Activated gamma-delta T cell (primary cell): Measurements from ENCODE around the gene KCNH6.

Experiments
- DNase-seq: peaks from one replicate; lab custom pipeline; 2025; lab: John Stamatoyannopoulos, UW

Gene KCNH6

GRCh38 chr17:63550817-63551639 lies 27.9 kb downstream of the KCNH6 start:
- DNase-seq: no peak

DNA sequence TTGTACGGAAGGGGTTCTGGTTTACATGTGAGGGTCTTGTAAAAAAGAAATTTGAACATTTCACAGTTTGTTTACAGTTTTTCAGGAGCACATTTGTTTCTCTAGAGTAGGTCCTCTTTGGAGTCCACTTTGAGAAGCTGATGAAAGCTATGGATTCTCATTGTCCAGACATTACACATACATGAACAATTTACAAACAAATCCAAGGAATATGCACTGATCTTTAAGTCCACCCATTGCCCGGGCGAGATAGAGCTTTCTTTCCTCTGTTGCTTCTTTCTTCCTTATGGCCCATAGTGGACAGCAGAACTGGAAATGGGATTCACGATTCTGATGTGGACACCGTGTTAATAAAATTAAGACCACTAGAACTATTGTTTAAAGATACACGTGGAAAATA lies 29.1 kb downstream of the KCNH6 start:
- no peak for DNase-seq

GRCh38 chr17:63555500-63556156 lies 32.5 kb downstream of the KCNH6 start:
- no peak for DNase-seq

DNA sequence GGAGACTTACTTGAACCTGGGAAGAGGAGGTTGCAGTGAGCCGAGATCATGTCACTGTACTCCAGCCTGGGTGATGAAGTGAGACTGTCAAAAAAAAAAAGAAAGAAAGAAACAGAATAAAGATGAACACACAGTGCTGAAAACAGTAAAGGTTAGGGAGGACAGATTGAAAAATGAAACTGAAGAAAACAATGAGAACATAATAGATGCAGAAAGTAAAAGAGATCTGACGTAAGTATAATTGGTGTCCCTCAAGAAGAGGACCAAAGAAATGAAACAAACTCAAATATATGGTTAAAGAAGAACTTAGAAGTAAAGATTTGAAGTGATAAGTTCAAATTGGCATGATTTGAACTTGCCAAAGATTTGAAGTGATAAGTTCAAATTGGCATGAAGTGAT lies 34.3 kb downstream of the KCNH6 start:
- no peak for DNase-seq

DNA sequence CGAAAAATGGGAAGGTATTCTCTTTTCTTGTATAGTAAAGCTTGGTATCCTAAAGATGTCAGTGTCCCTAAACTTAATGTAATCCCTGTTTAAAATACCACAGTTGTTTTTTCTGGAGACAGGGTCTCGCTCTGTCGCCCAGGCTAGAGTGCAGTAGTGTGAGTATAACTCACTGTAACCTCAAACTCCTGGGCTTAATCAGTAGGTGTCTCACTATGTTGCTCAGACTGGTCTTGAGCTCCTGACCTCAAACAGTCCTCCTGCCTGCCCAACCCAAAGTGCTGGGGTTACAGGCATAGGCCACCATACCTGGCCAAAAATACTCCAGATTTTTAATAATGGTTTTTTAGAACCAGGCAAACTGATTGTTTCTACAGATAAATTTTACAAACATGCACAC lies 35.3 kb downstream of the KCNH6 start:
- no peak for DNase-seq

DNA sequence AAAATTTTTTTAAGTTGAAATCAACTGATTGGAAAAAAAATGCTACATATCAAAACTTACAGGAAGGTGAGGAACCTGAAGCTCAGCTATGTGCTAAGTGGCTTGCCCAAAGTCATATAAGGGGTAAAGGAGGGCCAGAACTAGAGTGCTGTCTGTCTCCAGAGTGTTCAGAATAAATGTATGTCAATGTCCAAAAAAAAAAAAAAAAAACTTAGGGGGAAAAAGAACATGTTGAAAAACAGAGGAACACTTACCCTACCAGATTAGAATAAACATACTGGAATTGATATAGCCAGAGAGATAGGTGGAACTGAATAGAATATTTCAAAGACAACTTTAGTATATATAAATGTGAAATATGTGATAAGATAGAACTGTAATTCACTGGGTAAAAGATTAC lies 38.7 kb downstream of the KCNH6 start:
- DNase-seq: no peak

- DNase-seq: no peak
Observed at GRCh38 chr17:63563339-63563738, 40.2 kb downstream of the KCNH6 start.

- no peak for DNase-seq
Observed at GRCh38 chr17:63564562-63564961, 41.4 kb downstream of the KCNH6 start.

- no peak for DNase-seq
Observed at GRCh38 chr17:63567229-63567628, 44.1 kb downstream of the KCNH6 start.

GRCh38 chr17:63568563-63568962 lies 45.4 kb downstream of the KCNH6 start:
- DNase-seq: no peak

GRCh38 chr17:63571632-63572310 lies 48.6 kb downstream of the KCNH6 start:
- no peak for DNase-seq

DNA sequence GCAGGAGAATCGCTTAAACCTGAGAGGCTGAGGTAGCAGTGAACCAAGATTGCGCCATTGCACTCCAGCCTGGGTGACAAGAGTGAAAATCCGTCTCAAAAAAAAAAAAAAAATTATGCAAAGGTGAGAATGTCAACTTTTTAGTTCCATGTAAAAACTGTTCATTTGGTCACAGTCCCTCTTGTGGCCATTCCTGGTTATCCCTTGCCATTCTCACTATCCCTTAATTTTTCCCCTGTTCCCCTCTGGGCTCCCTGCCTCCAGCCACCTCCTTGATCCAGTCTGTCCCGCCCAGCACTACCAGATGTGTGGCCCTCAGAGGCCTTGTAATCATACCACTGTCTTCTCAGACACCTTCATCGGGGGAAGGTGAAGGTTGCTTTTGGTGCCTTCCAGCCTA lies 50.5 kb downstream of the KCNH6 start:
- no peak for DNase-seq

DNA sequence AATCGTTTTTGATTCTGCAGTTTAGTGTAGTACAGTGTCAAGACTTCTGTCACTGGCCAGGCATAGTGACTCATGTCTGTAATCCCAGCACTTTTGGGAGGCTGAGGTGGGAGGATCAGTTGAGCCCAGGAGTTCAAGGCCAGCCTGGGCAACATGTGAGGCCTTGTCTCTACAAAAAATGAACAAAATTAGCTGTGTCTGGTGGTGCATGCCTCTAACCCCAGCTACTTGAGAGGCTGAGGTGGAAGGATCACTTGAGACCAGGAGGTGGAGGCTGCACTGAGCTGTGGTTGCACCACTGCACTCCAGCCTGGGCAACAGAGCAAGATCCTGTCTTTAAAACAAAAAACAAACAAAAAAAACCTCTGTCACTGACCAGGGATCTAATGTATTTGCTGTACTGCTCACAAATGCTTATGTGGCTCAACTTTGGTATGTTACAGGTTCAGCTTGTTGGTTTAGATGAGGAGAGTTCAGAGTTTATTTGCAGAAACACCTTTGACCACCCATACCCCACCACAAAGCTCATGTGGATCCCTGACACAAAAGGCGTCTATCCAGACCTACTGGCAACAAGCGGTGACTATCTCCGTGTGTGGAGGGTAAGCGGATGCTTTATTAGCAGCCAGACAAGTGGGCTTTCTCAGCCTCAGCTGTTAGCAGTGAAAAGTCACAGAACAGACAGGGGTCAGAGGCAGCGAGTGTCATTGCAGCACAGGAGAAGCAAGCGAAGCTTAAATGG lies 55.0 kb downstream of the KCNH6 start:
- DNase-seq: no peak

- no peak for DNase-seq
Observed at GRCh38 chr17:63578769-63579111, 55.6 kb downstream of the KCNH6 start.

DNA sequence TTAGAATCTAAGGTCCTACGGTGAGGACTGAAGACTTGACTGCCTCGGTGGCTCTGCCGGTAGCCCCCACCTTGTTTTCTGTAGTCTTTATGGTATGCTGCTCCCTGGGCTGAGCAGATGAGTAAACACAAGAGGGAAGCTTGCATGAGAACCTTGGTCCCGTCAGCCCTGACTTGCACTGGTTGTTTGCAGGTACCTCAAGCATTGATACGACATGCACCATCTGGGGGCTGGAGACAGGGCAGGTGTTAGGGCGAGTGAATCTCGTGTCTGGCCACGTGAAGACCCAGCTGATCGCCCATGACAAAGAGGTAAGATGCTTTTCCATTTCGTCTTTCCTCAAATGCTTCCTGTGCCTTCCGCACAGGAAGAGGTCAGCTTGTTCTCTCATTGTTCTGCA lies 56.5 kb downstream of the KCNH6 start:
- no peak for DNase-seq

DNA sequence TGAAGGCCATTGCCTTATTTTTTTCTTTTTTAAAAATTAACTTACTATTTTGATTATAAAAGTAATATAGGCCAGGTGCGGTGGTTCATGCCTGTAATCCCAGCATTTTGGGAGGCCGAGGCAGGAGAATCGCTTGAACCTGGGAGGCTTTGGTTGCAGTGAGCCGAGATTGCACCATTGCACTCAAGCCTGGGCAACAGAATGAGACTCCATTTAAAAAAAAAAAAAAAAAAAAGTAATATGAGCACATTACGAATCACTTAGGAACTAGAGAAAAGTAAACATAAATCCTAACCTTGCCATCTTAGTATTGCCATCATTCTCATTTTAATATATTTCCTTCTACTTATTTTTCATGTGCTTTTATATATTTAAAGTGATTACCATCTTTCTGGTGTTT lies 64.6 kb downstream of the KCNH6 start:
- no peak for DNase-seq

DNA sequence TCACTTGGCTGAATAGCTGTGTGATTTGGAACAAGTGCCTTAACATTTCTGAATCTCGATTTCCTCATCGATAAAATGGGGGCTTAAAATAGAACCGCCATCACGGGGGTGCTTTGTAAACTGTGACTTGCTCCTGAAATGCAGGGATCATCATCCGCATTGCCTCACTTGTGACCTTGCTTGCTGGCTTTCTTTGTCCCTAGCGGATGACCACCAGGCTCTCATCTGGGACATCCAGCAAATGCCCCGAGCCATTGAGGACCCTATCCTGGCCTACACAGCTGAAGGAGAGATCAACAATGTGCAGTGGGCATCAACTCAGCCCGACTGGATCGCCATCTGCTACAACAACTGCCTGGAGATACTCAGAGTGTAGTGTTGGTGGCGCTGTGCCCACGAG lies 65.6 kb downstream of the KCNH6 start:
- no peak for DNase-seq

- DNase-seq: no peak
Observed at GRCh38 chr17:63589646-63590045, 66.5 kb downstream of the KCNH6 start.

DNA sequence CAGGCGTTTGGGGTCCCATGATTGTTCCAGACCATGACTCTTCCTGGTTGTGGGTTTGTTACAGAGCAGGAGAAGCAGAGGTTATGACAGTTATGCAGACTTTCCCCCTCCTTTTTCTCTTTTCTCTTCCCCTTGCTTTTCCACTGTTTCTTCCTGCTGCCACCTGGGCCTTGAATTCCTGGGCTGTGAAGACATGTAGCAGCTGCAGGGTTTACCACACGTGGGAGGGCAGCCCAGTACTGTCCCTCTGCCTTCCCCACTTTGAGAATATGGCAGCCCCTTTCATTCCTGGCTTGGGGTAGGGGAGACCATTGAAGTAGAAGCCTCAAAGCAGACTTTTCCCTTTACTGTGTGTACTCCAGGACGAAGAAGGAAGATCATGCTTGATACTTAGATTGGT lies 69.6 kb downstream of the KCNH6 start:
- no peak for DNase-seq

GRCh38 chr17:63595132-63595531 lies 72.0 kb downstream of the KCNH6 start:
- no peak for DNase-seq
